KG1 (cell line): ENCODE data around the gene NOSIP.
"Not testable (repeated sequence)": the region's sequence is repeated elsewhere in the genome, so short reads cannot be mapped to it uniquely, and the experiment has no call there.

Experiments
- DNase-seq: peaks from one replicate; lab custom pipeline; 2025; lab: John Stamatoyannopoulos, UW

NOSIP gene, protein sequence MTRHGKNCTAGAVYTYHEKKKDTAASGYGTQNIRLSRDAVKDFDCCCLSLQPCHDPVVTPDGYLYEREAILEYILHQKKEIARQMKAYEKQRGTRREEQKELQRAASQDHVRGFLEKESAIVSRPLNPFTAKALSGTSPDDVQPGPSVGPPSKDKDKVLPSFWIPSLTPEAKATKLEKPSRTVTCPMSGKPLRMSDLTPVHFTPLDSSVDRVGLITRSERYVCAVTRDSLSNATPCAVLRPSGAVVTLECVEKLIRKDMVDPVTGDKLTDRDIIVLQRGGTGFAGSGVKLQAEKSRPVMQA

GRCh38 chr19:49580264-49581006 is at the start of gene NOSIP:
Gene NOSIP, minus strand, starts transcription at chr19:49580556. Its CDS starts 19,865 bp downstream, at chr19:49560691.
- peak; percentile 92 for DNase-seq

- no peak for DNase-seq
Measured at GRCh38 chr19:49629659-49630058, 49.3 kb upstream of the NOSIP start.

DNA sequence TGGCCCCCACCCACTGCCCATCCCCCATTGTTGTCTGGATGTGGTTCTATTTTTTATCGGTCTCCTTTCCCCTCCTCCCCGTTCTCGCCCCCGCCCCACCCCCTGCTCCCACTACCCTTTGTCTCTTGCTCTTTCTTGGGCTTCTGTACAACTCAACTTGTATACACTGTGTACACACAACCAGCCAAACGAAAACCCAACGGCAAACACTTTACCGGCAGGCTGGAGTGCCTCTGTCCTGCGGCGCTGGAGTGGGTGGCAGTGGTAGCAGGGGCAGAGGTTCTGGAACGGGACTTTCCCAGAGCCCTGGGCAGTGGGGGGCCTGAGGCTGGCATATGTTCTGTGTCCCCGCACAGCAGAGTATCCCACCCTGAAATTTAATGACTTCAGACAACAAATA is 45.9 kb upstream of the NOSIP start:
- DNase-seq: no peak

DNA sequence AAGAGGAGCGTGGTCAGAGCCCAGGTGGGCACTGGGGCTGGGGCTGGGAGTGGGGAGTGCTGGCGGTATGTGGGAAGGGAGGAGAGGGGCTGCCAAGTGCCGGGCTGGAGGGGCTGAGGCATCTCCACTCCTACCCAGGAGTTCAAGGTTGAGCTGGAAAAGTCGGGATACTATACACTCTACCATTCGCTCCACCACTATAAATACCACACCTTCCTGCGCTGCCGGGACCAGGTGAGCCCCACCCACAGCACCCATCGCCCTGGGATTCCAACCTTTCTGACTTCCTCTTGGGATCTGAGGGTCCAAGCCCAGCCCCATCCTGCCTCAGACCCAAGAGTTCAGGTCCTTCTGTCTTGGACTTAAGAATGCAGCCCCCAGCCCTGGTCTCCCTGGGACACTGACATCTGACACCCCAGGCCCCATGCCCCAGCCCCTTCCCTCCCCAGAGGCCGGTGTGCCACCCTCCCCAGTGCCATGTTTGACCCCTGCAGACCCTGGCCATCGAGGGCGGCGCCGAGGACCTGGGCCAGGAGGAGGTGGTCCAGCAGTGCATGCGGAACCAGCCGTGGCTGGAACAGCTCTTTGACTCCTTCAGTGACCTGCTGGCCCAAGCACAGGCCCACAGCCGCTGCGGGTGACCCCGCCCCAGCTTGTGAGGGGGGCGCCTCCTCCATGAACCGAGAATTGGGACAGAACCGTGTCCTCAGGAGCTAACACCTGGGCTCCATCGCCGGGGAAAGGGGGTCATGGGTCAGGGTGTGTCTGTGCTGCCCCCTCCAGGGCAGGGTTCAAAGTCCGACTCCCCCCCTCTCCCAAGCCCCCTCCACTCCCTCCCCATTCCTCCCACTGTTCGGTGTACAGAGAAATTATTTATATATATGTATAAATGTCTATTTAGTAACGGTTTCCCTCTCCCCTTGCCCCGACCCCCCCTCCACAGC is 44.9 kb upstream of the NOSIP start:
- DNase-seq: no peak

GRCh38 chr19:49617860-49618259 is 37.5 kb upstream of the NOSIP start:
- not testable (repeated sequence) for DNase-seq

GRCh38 chr19:49616945-49617344 is 36.6 kb upstream of the NOSIP start:
- DNase-seq: no peak

DNA sequence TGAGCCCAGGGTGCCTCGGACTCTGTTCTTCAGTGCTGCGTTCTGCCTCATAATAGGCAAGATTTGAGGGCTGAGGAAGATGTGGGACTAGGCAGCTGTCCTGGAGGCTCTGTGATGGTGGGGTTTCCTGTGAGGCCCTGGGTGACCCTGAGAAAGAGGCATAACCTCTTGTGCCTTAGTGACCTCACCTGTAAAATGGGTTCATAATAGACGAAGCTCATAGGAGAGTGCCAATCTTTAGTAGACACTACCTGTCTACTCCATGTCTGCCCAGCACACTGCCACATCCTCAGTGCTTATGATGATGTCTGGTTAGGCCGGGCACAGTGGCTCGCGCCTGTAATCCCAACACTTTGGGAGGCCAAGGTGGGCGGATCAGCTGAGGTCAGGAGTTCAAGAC is 36.2 kb upstream of the NOSIP start:
- no peak for DNase-seq

DNA sequence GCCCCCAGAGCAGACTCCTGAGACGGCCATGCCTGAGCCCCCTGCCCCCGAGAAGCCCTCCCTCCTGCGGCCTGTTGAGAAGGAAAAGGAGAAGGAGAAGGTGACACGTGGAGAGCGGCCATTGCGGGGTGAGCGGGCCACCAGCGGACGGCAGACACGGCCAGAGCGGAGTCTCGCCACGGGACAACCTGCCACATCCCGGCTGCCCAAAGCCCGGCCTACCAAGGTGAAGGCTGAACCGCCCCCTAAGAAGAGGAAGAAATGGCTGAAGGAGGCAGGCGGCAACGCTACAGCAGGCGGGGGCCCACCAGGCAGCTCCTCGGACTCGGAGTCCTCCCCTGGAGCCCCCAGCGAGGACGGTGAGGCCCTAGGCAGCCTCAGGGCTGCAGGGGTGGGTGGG is 35.5 kb upstream of the NOSIP start:
- no peak for DNase-seq

DNA sequence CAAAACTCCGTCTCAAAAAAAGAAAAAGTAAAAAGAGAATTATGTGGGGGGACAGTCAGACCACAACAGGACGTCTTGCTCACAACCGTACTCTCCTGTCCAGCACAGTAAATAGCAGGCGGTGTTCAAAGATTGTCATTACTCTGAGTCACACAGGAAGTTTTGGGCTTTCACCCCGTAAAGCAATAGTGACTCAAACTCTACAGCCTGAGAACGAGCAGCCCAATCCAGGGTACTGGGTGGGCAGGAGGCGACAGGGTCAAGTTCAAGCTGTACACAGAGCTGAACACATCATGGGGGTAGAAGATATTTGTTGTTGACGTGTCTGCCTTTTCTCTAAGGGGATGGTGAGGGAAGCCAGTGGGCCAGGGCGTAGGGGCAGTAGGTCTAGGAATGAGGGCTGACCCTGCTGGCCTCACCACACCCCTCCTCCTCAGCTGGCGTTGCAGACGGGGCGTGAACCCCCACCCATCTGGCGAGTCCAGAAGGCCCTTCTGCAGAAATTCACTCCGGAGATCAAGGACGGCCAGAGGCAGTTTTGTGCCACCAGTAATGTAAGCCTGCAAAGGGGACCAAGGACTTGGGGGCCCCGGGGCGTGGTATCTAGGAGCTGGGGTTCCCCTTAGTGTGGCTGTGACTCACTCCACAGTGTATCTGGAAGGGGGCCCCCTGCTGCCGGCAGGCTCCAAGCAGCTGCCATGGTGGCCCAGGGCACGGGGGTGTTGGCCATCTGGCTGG is 33.9 kb upstream of the NOSIP start:
- no peak for DNase-seq

DNA sequence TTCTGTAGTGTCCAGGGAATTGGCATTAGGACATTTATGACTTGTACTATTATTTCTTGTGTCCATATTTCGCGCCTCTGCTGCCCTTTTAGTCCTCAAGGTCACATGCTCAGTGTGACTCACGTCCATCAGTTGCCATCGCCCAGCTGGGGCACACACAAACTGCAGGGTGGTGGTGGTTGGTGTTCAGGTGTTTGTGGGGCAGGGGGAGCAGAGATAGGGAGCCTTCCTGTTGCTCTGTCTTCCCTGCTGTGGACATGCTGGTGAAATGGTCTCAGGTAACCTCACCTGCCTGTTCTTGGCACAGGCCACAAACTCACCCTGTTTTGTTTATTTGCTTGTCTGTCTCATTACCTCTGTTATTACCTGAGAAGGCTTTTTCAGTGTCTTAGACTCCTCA is 33.0 kb upstream of the NOSIP start:
- DNase-seq: no peak

GRCh38 chr19:49609499-49610092 is 29.2 kb upstream of the NOSIP start:
- no peak for DNase-seq

DNA sequence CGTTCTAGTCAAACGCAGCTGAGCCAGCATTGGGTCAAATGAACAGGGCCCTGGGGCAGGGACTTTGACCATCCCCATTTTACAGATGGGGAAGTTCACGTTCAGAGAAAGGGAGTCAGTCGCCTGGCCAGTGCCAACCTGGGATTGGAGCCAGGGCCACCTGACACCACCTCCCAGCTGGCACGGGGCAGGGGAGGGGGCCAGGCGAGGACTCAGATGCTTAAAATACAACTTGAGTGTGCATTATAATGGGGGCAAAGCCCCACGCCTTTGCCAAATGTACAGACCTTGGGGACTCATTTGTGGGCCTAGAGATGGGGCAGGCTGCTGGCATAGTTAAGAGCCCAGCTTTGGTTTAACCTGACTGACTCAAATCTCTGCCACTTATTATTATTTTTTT is 25.2 kb upstream of the NOSIP start:
- DNase-seq: no peak

- no peak for DNase-seq
Measured at GRCh38 chr19:49602806-49603205, 22.4 kb upstream of the NOSIP start.

DNA sequence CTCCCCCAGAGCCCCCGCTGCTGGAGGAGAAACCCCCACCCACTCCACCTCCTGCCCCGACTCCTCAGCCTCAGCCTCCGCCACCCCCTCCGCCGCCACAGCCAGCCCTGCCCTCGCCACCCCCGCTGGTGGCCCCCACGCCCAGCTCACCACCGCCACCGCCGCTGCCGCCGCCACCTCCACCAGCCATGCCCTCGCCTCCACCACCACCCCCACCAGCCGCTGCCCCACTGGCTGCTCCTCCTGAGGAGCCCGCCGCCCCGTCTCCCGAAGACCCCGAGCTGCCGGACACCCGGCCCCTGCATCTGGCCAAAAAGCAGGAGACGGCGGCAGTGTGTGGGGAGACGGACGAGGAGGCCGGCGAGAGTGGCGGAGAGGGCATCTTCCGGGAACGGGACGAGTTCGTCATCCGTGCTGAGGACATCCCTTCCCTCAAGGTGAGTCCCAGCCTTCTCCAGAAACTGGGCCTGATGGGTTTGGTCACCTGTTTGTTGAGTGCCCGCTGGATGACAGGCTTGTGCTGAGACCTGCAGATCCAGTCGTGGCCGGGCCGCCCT is 21.2 kb upstream of the NOSIP start:
- no peak for DNase-seq

DNA sequence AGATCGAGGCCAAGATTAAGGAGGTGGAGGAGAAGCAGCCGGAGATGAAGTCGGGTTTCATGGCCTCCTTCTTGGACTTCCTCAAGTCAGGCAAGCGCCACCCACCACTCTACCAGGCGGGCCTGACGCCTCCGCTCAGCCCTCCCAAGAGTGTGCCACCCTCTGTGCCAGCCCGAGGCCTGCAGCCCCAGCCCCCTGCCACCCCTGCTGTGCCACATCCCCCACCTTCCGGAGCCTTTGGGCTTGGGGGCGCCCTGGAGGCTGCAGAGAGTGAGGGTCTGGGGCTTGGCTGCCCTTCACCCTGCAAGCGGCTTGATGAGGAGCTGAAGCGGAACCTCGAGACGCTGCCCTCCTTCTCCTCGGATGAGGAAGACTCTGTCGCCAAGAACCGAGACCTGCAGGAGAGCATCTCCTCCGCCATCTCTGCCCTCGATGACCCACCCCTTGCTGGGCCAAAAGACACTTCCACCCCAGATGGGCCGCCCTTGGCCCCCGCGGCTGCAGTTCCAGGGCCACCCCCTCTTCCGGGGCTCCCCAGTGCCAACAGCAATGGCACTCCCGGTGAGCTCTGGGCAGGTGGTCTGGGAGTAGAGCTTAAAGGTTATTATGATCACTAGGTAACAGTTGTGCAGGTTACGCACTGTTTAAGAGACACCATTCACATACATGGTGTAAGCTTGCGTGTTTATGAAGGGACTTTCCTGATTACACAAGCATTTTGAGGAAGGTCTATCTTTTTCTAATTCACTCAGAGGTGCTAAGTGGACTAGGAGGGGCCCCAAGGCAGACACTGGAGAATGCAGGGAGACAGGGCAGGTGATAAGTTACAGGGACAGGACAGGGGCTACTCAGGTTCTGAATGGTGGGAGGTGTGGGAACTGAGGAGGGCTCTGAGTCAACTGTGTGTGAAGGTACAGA is 19.3 kb upstream of the NOSIP start:
- no peak for DNase-seq

GRCh38 chr19:49597703-49597974 is 17.3 kb upstream of the NOSIP start:
- DNase-seq: no peak

GRCh38 chr19:49596954-49597702 is 16.8 kb upstream of the NOSIP start:
- DNase-seq: no peak

DNA sequence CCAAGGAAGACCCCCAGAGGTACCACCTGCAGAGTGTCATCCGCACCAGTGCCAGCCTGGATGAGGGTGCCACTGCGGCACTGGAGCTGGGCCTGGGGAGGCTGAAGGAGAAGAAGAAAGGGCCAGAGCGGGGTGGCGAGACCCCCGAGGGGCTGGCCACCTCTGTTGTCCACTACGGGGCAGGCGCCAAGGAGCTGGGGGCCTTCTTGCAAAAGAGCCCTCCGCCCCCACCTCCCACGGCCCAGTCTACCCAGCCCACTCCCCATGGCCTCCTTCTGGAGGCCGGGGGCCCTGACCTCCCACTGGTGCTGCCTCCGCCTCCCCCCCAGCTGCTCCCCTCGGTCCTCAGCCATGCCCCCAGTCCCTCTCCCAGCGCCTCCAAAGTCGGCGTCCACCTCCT is 16.1 kb upstream of the NOSIP start:
- no peak for DNase-seq

DNA sequence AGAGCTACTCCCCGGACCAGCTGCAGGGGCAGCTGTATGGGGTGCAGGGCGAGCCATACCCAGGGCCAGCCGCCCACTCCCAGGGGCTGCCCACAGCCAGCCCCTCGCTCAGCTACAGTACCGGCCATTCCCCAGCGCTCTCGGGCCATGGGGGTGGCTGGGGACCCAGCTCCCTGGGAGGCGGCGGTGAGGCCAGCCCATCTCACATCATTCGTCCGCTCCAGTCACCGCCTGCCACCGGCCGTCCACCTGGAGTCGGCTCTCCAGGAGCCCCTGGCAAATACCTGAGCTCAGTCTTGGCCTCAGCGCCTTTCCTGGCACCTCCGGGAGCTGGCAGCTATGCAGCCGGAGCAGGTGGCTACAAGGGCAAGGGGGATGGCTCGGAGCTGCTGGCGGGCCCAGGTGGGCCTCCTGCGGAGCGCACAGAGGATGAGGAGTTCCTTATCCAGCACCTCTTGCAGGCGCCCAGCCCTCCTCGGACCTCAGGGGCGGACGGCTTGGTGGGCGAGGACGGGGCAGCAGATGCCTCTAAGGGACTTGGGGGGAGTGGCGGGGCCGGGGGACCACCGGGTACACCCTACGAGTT is 15.6 kb upstream of the NOSIP start:
- DNase-seq: no peak
